Psoas muscle (tissue), 8 donors: ENCODE data around the gene CTF1. TPM values are rescaled to one million over a fixed set of nuclear protein-coding genes. Genes with fewer than 3 reads are reported as not detected.

ENCODE experiments used
- ATAC-seq, 4 donors: fragments of 200-7000 bp; cut with Tn5 transposase; one replicate each; pipeline ENCODE4 v1.9.1; 2020; ENCODE audit warnings: moderate library complexity in 3 of 4, mild to moderate bottlenecking in 2 of 4
- DNase-seq, 2 donors: peaks; one replicate each; pipeline ENCODE4 v3.0.0-alpha.2; 2020
- H3K27ac ChIP-seq: fragments of 200-600 bp; one replicate; pipeline ENCODE4 v1.8.0; 2022
- H3K27me3 ChIP-seq, 3 donors: fragments of 200-600 bp in 1 of 3; one replicate each; pipeline versions ENCODE4 v1.6.1 to v1.8.0; 2013 to 2022; ENCODE audit warnings: low read length in 2 of 3, mild to moderate bottlenecking in 2 of 3, moderate library complexity in 1 of 3; ENCODE audit not compliant: insufficient read depth in 3 of 3
- H3K36me3 ChIP-seq, 2 donors: fragments of 200-600 bp in 1 of 2; one replicate each; pipeline versions ENCODE4 v1.6.1 to v1.8.0; 2013 to 2022; ENCODE audit warnings: low read depth in 1 of 2, mild to moderate bottlenecking in 1 of 2, moderate library complexity in 1 of 2; ENCODE audit not compliant: insufficient read depth in 1 of 2
- H3K4me1 ChIP-seq: fragments of 200-600 bp; one replicate; pipeline ENCODE4 v1.8.0; 2022
- H3K4me3 ChIP-seq: fragments of 200-600 bp; one replicate; pipeline ENCODE4 v1.8.0; 2022; ENCODE audit warnings: mild to moderate bottlenecking
- H3K9me3 ChIP-seq: fragments of 200-600 bp; one replicate; pipeline ENCODE4 v1.8.0; 2022
- WGBS, 3 donors: extraction: QIAGEN DNeasy Blood & Tissue Kit; methylation state at CpG; one replicate each; pipeline versions ENCODE4 v1.1.6 to v1.1.7; 2013; 5-methylcytosine and 5-hydroxymethylcytosine counted together
- intact Hi-C, 2 donors: fragments of 100-400 bp; cut with DNase I; formaldehyde crosslinking; loops; one replicate each; pipeline versions ENCODE4 v1.11.0 to v1.14.2; 2022
- polyA plus RNA-seq, 3 donors: library from polyadenylated mRNA; stranded (reverse); fragments of 200-250 nt; gene quantifications; one replicate each; pipeline ENCODE4 v1.2.3, GENCODE V29; 2013
- total RNA-seq, 4 donors: library from RNA; stranded (reverse); fragmentation: NEBNext Ultra II Directional in 2 of 4; extraction: Animal tissue kit (Norgen Biotek cat#: 25700) in 2 of 4; gene quantifications; one replicate each; pipeline versions ENCODE4 v1.2.1 to v1.2.4, GENCODE V29; 2021 to 2023
- TF ChIP-seq, protein P1 (sequence below): fragments of 200-600 bp; IDR thresholded peaks from one replicate; pipeline ENCODE4 v1.8.0; 2022; ENCODE audit warnings: antibody characterized with exemption
- donor health status: healthy with polysubstance abuse.
- donor health status: DM: no; HTN: no; CAD: no; lungs with moderate emphysema.
- donor health status: Bipolar disorder and iron deficiency.
- donor health status: healthy.
- donor health status: DM: yes; HTN: yes; CAD: no.
- donor health status: DM: no; HTN: no; CAD: no.
- donor health status: DM: no; HTN: no; CAD: no.
- donor health status: DM: yes; HTN: yes; CAD: no.

Gene CTF1
- total and polyA plus RNA-seq, 7 donors = 4.9 to 16.6 (median 8.5) TPM

DNA sequence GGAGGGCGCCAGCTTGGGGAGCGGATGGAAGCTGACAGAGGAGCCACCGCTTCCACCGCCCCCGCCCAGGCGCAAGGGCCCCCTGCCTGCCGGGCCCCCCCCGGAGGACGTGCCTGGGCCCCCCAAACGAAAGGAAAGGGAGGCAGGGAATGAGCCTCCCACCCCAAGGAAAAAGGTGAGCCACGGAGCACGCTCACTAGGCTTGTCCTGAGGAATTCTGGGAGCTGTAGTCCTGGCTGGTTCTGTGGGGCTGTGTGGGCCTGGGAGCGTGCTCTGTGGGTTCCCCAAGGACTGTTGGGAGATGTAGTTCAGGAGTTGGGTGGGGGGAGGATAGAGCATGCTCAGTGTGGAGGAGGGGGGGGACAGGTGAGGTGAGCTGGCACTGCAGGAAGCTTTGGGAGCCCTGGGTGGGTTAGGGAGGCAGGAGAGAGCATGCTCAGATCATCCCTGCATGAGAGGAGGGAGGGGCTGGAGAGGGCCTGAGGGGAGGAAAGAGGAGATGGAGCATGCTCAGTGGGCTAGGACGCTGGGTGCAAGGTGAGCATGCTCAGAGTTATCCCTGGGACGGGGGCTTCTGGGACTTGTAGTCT is 31.5 kb downstream of the CTF1 start:
- peak in 1 of 2 donors; percentile 69 for DNase-seq
- Histone ChIP-seq H3K4me1 (no peaks in the 10 kb centered on the region), H3K9me3 (no peaks in the 10 kb centered on the region), H3K27ac (no peak overlapping the region), H3K27me3 (no peaks in the 10 kb centered on the region), H3K4me3 (no peak overlapping the region), H3K36me3 (peaks cover 5 to 30% of the 10 kb centered on the region in 2 donors)
- 52 to 68% (median 61%) methylated on average over 15 of the region's 15 CpGs for WGBS, 3 donors
- TF ChIP-seq, protein P1, sequence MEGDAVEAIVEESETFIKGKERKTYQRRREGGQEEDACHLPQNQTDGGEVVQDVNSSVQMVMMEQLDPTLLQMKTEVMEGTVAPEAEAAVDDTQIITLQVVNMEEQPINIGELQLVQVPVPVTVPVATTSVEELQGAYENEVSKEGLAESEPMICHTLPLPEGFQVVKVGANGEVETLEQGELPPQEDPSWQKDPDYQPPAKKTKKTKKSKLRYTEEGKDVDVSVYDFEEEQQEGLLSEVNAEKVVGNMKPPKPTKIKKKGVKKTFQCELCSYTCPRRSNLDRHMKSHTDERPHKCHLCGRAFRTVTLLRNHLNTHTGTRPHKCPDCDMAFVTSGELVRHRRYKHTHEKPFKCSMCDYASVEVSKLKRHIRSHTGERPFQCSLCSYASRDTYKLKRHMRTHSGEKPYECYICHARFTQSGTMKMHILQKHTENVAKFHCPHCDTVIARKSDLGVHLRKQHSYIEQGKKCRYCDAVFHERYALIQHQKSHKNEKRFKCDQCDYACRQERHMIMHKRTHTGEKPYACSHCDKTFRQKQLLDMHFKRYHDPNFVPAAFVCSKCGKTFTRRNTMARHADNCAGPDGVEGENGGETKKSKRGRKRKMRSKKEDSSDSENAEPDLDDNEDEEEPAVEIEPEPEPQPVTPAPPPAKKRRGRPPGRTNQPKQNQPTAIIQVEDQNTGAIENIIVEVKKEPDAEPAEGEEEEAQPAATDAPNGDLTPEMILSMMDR = no peak
- ATAC-seq = peak; percentile 16 to 43 (median 27)
- intact Hi-C loops = no loop called here

DNA sequence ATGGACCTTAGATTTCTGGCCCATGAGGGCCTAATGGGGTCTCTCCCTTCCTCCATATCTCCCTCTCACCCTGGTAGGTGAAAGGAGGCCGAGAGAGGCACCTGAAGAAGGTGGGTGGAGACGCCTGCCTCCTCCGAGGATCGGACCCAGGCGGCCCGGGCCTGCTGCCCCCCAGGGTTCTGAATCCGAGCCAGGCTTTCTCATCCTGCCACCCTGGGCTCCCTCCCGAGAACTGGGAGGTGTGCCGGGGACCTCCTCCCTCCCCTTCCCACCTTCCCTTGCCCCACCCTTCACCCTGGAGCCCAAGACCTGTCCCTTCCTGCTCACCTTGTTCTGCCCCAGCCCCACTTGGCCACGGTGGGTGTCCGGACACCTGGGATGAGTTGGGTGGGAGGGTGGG is 32.0 kb downstream of the CTF1 start:
- no peaks in the 10 kb centered on the region for H3K27me3 ChIP-seq
- H3K4me1 ChIP-seq = no peaks in the 10 kb centered on the region
- intact Hi-C loops = no loop called here
- TF ChIP-seq, protein P1 = no peak
- no peak overlapping the region for H3K27ac ChIP-seq
- 83 to 85% (median 84%) methylated on average over 7 to 11 of the region's 11 CpGs for WGBS, 3 donors
- H3K9me3 ChIP-seq = no peaks in the 10 kb centered on the region
- no peak for ATAC-seq
- H3K36me3 ChIP-seq = peaks cover 5 to 35% of the 10 kb centered on the region in 2 donors
- H3K4me3 ChIP-seq = no peak overlapping the region
- DNase-seq = no peak

DNA sequence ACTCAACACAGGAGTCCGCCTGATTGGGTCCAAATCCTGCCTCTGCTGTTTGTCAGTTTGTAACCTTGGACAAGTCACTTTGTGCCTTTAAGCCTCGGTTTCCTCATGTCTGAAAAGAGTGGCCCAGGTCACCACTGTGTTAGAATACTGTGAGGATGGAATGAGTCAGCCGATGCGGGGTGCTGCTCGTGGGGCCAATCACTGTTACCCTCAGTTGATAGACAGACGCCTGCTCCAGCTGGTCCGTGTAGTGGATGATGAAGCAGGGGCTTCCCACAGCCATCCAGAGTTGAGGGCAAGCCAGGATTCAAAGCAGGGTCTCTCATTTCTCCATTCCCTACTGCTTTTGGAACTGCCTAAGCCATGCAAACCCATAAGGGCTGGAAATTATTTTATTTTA is 32.8 kb downstream of the CTF1 start:
- ATAC-seq (no peak), DNase-seq (no peak)
- peaks cover 5 to 38% of the 10 kb centered on the region in 2 donors for H3K36me3 ChIP-seq
- no peak overlapping the region for H3K4me3 ChIP-seq
- no peaks in the 10 kb centered on the region for H3K27me3 ChIP-seq
- no peaks in the 10 kb centered on the region for H3K9me3 ChIP-seq
- TF ChIP-seq, protein P1 = no peak
- no peaks in the 10 kb centered on the region for H3K4me1 ChIP-seq
- intact Hi-C loops = no loop called here
- 78 to 87% (median 79%) methylated on average over 7 of the region's 7 CpGs for WGBS, 3 donors
- H3K27ac ChIP-seq = no peak overlapping the region

DNA sequence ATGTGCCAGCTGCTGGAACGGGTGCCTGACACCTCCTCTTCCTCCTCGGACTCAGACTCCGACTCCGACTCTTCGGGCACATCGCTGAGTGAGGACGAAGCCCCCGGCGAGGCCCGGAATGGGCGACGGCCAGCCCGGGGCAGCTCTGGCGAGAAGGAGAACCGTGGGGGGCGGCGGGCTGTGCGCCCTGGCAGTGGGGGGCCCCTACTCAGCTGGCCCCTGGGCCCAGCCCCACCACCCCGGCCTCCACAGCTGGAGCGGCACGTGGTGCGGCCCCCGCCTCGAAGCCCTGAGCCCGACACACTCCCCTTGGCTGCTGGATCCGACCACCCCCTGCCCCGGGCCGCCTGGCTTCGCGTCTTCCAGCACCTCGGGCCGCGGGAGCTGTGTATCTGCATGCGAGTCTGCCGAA is 33.8 kb downstream of the CTF1 start:
- ATAC-seq (no peak), DNase-seq (no peak)
- intact Hi-C loops = no loop called here
- H3K27me3 ChIP-seq = no peaks in the 10 kb centered on the region
- no peak overlapping the region for H3K4me3 ChIP-seq
- H3K9me3 ChIP-seq = no peaks in the 10 kb centered on the region
- no peak overlapping the region for H3K27ac ChIP-seq
- TF ChIP-seq, protein P1 = no peak
- H3K4me1 ChIP-seq = no peaks in the 10 kb centered on the region
- WGBS, 3 donors = 89 to 90% (median 89%) methylated on average over 28 to 35 of the region's 35 CpGs
- peaks cover 5 to 38% of the 10 kb centered on the region in 2 donors for H3K36me3 ChIP-seq
